GM19395 (cell line): ENCODE results near the gene HOXA10.

Experiments
- ATAC-seq: cut with Tn5 transposase; IDR thresholded peaks from one replicate; pipeline ENCODE4 v1.9.1; 2021; ENCODE audit warnings: mild to moderate bottlenecking, moderate library complexity; ENCODE audit not compliant: unreplicated experiment

The HOXA10 gene

DNA sequence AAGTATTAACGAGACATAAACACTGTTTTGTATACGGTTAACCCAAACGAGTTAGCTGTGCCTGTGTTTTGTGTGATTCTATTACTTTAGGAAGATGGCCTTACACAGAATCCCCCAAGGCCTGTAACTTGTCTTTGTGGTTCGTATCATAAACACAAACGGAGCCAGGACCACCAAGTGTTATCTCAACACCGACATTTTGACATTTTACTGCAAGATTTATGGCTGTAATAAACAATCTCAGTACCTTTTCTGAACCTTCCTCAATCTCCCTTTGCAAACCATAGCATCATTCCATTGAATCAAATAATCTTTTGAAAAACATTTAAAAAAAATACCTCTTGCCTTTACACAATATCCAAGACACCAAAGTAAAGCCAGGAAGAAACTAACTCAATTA is 41.1 kb downstream of the HOXA10 start:
- ATAC-seq, result no peak

GRCh38 chr7:27132214-27132613 is 41.9 kb downstream of the HOXA10 start:
- ATAC-seq, result no peak

DNA sequence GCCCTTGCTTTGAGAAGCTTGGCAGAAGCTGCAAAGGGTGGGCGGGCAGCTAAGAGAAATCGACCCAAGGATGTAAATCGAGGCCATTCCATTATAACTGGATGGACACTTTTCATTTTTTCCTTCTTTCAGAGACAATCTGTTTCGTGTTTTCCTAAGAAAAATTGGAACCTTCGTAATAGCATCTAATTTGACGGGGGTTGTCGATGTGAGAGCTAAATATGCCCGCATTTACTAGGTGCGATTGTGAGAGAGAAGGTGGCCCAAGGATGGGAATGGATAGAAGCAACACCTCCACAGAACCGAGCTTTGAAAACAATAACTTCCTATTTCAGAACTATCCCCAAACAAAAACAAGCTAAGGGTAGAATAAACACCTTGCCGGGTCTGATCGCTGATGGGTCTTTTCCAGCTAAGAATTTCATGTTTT is 42.7 kb downstream of the HOXA10 start:
- ATAC-seq, result no peak

DNA sequence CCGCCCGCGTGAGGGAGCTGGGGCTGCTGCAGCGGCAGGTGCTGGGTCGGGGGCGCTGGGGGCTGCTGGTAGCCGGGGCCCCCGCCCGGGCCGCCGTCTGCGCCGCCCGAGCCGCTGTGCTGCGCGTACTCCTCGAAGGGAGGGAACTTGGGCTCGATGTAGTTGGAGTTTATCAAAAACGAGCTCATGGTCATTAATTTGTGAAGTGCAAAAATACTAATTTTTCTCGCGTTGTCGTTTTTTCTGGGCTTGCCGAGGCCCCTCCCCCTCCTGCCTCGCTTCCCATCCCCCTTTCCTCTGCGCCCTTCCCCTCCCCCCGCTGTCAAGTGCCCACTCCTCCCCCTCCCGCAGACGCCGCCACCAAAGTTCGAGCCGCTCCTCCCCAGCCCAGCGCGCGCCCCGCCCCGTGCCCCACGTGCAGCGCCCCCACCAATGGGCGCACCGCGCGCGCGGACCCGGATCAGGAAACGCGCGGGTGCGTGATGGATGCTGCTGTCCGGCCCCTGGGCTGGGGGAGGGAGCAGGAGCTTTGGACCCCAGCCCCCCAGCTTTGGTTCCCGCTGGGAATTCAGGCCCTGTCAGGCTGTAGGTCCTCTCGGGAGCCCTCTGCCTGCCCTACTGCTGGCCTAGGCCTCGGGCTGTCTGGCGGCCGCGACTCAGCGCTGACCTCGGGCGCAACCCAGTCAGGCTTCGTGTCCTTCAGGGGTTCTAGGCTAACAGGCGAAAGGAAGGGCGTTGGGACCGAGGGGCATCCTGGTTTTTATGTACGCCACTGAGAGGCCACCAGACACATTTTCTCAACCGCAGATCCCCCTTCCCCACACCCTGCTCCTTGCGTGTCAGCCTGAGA is 43.4 kb downstream of the HOXA10 start, which contains the start of gene HOXA4:
HOXA4 (minus strand) TSS at position 218 of the 850 bp plus-strand sequence; CDS start at position 194, 24 bp downstream.
- no peak for ATAC-seq

GRCh38 chr7:27129729-27130539 is 44.2 kb downstream of the HOXA10 start:
- no peak for ATAC-seq

- no peak for ATAC-seq
Measured at GRCh38 chr7:27128776-27129728, 45.1 kb downstream of the HOXA10 start.

DNA sequence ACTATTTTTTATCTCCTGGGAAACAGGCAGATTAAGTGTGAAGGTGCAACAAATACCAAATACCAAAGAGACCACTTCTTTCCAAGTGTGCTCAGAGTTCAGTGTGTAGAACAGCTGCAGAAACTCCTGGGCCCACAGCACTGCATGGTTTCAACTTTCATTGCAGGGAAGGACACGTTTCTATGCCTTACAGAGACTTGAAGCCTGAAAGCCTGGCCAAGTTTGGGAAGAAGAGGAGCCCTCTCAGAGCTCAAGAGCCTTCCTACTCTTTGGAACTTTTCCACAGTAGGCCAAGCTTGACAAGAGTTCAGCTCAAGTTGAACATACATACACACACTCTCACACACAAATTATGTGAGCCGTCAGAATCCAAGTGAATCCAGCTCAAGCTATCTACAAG is 46.1 kb downstream of the HOXA10 start:
- ATAC-seq, result no peak

GRCh38 chr7:27126596-27127327 is 47.4 kb downstream of the HOXA10 start:
- no peak for ATAC-seq

GRCh38 chr7:27125986-27126394 is 48.1 kb downstream of the HOXA10 start:
- ATAC-seq, result no peak

DNA sequence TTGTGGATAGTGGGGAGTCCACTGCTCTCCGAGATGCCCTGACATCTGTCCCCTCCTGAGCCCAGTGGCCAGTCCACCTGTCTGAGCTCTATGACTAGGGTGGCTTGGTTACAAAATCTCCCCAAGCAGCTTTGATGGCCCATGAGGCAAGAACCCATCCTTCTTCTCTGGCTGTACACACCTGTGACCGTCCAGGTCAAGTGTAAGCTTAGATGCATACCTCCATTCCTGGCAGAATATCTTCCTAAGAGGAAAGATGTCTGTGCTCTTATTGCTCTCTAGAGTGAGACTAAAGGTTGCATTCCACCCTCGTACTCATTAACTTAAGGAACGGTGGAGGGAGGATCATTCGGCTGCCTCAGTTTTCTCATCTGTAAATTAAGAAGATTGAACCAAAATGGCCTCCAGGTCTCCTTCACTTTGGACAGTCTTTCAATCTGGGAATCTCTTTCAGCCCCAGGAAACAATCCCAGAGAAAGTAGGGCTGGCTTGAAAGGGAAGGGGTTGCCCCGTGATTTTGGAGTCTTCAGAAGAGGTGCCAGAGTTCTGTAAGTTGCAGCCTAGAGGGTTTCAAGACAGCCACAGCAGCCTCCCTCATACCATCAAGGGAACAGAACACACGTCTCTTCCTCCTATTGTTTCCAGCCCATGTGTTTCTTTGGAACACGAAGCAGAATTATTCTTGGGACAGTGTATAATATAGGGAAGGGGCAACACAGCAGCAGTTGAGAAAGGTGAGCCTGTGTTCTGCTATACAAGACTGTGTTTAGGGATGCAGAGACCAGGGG is 49.0 kb downstream of the HOXA10 start:
- no peak for ATAC-seq

GRCh38 chr7:27124096-27124901 is 49.8 kb downstream of the HOXA10 start:
- no peak for ATAC-seq

DNA sequence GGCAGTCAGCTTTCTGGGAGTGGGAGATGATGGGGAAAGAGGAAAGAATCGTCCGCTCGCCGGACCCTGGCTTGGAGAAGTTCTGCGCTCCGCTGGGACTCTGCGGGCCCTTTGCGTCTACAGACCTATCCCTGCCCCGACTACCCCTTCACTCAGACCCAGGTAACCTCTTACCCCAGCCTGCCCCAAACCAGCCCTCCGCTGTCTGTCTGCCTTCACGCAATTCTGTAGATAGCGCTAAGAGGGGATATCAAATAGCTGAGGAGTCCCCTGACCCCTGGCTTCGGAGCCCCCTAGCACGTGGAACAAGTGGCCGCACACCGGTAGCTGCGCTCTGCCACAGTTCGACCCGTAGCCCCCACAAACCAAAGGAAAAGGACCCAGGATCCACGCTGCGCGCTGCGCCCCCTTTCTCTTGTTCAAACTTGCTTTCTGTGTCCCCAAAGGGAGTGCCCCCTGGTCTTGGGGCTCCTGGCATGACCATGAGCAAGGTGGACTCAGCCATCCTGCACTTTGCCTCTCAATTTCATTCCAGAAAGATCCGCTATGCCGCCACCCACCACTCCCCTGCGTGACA is 50.6 kb downstream of the HOXA10 start:
- no peak for ATAC-seq

DNA sequence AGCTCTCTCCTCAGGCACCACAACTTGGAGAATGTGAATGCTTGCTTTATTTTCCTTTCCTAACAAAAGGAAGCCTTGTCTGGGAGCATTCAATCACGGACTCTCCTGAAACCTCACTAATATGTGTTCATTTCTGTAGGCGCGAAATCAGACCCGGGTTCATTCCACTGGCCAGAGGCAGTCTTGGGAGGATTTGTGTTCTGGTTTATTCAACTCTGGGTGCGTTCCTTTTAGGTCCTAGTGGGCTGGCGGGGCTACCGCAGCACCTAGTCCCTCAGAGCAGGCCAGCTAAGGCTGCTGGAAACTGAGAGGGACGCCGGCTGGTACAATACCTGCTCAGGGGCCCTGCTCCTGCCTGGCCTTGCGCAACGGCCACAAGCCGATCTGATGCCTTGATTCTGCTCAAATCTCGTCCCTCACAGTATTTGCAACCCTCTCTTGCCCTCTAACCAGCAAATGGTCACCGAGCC is 51.1 kb downstream of the HOXA10 start:
- ATAC-seq, result no peak

DNA sequence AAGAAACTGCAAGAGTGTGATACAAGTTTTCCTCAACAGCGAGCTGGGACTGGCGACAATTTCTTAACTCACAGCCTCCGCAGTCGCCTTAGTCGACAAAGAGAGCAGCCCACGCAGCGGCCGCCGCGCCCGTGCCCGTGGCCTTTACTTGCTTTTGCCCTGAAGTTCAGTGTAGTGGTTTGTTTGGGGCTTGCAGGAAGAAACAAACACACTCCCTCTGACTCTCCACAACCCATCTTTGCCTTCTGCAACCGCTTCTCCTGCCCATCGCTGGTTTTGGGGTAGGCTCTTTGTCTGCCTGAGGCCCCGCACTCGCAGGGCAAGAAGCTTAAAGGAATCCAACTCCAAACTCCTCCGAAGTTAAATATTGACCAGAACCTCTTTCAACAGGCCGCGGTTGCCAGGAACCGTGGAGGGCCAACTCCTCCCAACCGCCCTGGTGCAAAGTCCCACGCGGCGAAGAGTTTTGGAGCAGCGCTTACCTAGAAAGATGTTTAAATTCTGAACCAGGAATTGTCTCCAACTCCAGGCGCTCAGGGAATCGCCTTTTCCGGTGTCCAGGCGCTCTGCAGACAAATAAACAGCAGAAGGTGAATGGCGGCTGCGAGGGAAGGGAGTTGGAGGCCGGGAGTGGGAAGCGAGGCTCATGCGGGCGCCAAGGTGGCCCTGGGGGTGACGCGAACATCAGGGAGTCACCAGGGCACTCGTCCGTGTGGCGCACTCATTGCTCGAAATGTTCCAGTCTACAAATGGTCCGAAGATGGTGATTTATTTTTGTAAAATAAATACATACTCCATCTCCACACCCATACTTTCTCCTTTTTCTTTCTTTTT is 51.8 kb downstream of the HOXA10 start:
- ATAC-seq, result no peak

GRCh38 chr7:27121684-27122076 is 52.4 kb downstream of the HOXA10 start:
- no peak for ATAC-seq
